GM10266 (cell line): ENCODE data around the gene PLEKHG1.
A peak's percentile ranks its signal among the peaks of the same experiment; 100 is the strongest.

ENCODE experiments used
- DNase-seq: peaks from one replicate; pipeline ENCODE4 v3.0.0; 2012; ENCODE audit errors: extremely low spot score
- CTCF ChIP-seq: IDR thresholded peaks from 2 replicates; pipeline ENCODE4 v1.5.1; 2012; ENCODE audit warnings: mild to moderate bottlenecking, low read depth; ENCODE audit not compliant: control insufficient read depth, insufficient read depth; ENCODE audit errors: missing control alignments

Gene PLEKHG1

GRCh38 chr6:150631283-150631983 is 31.7 kb downstream of the PLEKHG1 start:
- DNase-seq = no peak
- TF ChIP-seq CTCF = no peak

GRCh38 chr6:150631984-150632642 is 32.4 kb downstream of the PLEKHG1 start:
- no peak for TF ChIP-seq CTCF
- no peak for DNase-seq

- TF ChIP-seq CTCF = no peak
- peak; percentile 59 for DNase-seq
Measured at GRCh38 chr6:150632785-150633485, 33.2 kb downstream of the PLEKHG1 start.

GRCh38 chr6:150633486-150633834 is 33.8 kb downstream of the PLEKHG1 start:
- no peak for TF ChIP-seq CTCF
- no peak for DNase-seq

GRCh38 chr6:150634176-150634963 is 34.7 kb downstream of the PLEKHG1 start:
- TF ChIP-seq CTCF = no peak
- no peak for DNase-seq

GRCh38 chr6:150634964-150635292 is 35.2 kb downstream of the PLEKHG1 start:
- no peak for TF ChIP-seq CTCF
- DNase-seq = no peak
